NK-92 treated with Interleukin-12 subunit alpha and Interleukin-12 subunit beta, amount 100 ng/mL, for 24 hours (cell line): ENCODE measurements around the gene POLR1E.

Experiments used
- DNase-seq: peaks from one replicate; lab custom pipeline; 2025; lab: John Stamatoyannopoulos, UW

Gene POLR1E

DNA sequence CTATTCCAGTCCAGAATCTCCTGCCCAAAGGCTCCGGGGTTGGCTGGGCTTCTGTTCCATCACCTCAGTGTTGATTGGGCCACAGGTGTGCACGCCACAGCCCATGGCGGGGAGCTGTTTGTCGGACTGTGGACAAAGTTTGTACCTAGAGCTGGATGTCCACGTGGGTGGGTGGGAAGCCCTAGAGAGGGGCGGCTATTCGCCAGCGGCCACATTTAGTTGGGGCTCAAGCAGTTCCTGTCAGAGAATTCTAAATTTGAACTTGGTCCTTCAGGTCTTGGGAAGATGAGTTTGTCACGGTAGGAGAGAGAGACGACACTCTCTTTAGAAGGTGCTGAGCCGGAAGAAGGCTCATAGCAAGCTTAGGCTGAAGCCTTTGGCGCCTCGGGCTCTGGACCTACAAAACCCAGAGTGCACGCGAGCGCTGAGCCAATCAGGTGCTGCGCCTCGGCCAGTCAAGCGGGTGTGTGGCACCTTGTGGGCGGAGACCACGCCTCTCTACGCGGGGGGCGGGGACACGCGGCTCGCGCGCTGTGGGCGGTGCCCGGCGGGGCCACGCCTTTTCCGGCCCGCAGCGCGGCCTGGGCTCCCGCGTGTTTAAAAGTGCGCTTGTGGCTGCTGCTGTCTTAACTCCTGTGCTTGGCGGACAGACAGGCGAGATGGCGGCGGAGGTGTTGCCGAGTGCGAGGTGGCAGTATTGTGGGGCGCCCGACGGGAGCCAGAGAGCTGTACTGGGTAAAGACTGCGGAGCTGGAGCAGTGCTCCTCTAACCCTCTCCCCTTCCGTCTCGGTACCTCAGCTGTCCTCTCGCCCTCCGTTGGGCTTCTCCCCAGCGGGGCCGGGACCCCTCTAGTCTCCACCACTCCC is at the start of gene POLR1E:
Gene POLR1E, plus strand, starts transcription at position 560 of the 867 bp plus-strand sequence. Its CDS starts 100 bp downstream, at position 660.
- peak; percentile 96 for DNase-seq

DNA sequence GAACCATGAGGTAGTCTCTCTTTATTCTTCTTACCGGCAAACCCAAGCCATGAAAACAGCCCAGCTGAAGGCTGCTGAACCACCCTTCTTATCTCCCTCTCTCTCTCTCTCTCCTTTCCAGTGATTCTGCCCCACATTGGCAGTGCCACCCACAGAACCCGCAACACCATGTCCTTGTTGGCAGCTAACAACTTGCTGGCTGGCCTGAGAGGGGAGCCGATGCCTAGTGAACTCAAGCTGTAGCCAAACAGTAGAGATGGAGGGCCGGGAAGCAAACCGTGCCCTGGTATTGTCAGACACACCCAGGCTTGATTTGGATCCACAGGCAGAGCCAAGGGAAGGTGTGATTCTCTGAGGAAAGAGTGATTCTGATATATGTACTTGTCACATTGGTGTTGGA is 49.2 kb upstream of the POLR1E start:
- no peak for DNase-seq

DNA sequence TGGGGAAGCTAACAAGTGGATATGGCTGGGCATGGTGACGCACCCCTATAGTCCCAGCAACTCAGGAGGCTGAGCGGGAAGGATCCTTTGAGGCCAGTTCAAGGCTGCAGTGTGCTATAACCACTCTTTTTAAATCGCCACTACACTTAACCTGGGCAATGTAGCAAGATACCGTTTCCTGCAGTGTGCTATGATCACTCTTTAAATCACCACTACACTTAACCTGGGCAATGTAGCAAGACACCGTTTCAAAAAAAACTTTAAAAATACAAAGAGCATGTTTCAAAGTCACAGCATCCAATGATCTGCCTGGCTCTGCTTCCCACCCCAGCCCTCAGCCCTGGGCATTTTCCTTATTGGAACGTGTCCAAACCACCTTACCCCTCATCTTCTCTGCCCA is 48.7 kb upstream of the POLR1E start:
- DNase-seq: no peak

DNA sequence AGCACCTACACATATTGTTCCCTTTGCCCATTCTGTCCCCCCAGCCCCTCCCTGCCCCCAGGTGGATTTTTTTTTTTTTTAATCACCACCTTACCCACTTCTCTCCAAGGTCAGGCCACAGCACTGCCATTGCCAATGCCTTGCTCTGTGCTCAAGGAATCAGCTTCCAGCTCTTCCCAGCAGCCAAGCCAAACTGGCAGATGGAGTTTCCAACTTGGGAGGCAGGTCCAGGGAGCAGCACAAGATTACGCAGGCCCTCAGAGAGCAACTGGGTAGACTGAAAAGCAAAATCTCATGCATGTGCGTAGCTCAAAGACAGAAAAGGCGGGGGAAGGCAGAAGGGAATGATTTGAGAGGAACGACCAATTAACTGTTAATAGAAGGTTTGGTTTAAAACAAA is 48.1 kb upstream of the POLR1E start:
- DNase-seq: no peak

GRCh38 chr9:37438359-37438758 is 47.4 kb upstream of the POLR1E start:
- DNase-seq: no peak

GRCh38 chr9:37441776-37442370 is 43.9 kb upstream of the POLR1E start:
- DNase-seq: no peak

GRCh38 chr9:37442556-37442955 is 43.2 kb upstream of the POLR1E start:
- no peak for DNase-seq

- DNase-seq: no peak
Observed at GRCh38 chr9:37443566-37443965, 42.2 kb upstream of the POLR1E start.

DNA sequence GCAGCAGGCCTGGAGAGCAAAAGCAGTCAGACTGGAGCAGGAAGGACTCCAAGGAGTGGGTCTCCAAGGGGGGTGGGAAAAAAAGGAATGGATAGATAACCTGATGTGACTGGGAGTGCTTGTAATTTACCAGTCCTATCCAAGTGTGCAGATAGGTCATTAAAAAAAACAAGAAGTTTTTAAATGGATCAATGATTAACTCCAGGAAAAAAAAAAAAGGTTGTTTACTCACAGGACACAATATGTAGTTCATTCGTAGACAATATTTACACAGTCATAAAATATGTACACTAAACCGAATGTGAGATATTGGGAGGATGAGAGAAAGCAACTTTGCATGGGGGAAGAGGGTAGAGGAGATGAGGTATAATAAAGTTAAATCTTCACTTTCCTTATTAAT is 40.9 kb upstream of the POLR1E start:
- no peak for DNase-seq

DNA sequence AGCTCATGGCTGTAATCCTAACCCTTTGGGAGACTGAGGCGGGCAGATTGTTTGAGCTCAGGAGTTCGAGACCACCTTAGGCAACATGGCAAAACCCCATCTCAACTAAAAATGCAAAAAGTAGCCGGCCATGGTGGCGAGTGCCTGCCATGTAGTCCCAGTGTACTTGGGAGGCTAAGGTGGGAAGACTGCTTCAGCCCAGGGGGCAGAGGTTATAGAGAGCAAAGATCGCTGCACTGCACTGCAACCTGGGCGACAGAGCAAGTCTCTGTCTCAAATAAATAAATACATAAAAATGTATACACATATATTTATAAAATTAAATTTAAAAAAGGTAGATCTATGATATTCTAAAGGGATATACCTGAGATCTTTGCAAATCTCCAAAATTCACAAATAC is 39.9 kb upstream of the POLR1E start:
- no peak for DNase-seq

- no peak for DNase-seq
Observed at GRCh38 chr9:37446401-37446800, 39.3 kb upstream of the POLR1E start.

DNA sequence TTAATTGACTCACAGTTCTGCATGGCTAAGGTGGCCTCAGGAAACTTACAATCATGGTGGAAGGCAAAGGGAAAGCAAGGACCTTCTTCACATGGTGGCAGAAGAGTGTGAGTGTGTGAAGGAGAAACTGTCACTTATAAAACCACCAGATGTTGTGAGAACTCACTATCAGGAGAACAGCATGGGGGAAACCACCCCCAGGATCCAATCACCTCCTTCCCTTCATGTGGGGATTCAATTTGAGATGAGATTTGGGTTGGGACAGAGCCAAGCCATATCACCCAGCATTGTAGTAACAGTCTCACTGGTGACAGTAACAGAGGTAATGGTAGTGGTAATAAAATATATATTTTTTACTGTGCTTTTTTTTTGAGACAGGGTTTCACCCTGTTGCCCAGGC is 38.6 kb upstream of the POLR1E start:
- DNase-seq: no peak

- no peak for DNase-seq
Observed at GRCh38 chr9:37449862-37450632, 35.7 kb upstream of the POLR1E start.

DNA sequence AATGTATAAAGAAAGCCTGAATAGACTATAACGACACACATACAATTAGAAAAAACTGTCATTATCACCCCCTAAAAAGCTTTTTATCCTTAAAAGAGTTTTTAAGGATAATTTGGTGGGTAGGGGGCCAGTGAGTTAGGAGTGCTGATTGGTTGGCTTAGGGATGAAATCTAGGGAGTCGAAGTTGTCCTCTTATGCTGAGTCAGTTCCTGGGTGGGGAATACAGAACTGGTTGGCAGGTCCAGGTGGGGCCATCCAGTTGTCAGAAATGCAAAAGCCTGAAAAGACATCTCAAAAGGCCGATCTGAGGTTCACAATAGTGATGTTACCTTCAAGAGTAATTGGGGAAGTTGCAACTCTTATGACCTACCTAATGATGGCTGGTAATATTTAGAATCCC is 34.1 kb upstream of the POLR1E start:
- no peak for DNase-seq

DNA sequence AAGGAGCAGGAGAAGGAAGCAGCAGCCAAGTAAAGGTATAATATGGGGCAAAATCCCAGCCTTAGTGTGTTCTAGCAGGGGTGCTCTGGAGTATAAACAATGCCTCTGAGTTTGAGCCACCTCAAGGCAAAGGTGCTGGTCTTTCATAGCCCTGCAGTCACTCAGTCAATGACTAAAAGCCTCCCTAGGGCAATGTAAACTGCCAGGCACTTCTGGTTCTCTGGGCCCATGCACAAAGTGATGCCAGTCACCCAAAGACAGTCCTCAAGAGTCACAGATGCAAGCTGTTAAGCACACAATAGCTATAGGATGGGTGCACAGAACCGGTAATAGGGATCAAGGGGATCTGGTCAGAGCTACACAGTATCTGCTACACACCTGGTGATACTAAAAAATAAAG is 33.1 kb upstream of the POLR1E start:
- no peak for DNase-seq

GRCh38 chr9:37453827-37454226 is 31.9 kb upstream of the POLR1E start:
- no peak for DNase-seq

DNA sequence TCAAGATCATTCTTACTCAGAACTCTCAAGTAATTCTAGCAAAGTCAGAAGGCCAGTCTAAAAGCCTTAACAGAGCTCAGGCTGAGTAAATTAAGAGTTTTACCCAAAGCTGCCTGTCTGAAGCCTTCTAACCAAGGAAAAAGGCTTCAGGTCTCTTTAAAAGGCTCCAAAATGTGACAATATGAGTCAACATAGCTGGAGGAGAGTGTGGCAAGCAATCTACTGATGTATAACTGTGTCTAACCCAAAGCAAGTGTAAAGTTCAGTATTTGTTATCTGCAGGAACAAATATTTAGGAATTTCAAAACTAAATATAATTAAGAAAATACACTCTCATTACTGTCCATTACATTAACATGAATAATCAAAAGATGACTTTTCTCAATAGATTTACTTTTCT is 31.5 kb upstream of the POLR1E start:
- no peak for DNase-seq

DNA sequence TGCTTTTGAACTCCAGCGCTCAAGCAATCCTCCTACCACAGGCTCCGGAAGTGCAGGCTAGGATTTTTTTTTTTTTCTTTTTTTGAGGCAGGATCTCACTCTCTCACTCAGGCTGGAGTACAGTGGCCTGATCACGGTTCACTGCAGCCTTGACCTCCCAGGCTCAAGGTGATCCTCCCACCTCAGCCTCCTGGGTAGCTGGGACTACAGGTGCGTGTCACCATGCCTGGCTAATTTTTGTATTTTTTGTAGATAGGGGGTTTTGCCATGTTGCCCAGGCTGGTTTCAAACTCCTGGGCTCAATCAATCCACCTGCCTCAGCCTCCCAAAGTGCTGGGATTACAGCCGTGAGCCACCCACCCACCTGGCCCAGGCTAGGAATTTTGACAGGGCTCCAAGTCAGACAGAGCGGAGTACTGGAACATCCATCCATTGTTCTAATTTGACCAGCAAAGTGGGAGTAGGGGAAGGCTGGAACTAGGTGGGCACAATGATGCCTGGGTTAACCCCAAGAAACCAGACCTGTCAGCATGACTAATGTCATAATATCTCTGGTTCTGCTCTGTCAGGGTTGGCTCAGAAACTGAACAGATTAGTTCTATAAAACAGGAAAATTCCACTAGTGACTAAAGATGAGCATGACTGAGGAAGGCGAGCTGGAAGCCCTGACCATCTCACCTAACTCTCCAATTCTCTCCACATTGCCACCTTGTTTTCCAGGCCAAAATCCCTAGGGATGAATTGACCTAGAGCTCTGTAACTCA is 29.7 kb upstream of the POLR1E start:
- no peak for DNase-seq

DNA sequence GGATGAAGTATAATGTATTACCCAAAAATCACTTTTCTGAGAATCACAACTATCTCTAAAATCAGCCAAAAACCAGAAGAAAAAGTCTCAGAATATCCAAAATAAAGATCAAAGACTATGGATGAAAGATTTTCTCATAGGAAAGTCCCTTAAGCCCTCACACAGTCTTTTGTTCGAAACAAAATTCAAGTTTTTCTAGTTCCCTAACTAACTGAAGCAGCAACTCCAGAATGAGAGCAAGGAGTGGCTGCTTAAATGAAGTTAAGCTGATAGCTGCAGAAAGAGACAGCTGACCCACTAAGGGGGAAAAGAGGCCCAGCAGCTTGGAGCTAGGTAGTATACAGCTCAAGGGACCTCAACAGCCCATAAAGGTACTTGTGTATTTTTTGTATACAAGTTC is 28.9 kb upstream of the POLR1E start:
- no peak for DNase-seq

DNA sequence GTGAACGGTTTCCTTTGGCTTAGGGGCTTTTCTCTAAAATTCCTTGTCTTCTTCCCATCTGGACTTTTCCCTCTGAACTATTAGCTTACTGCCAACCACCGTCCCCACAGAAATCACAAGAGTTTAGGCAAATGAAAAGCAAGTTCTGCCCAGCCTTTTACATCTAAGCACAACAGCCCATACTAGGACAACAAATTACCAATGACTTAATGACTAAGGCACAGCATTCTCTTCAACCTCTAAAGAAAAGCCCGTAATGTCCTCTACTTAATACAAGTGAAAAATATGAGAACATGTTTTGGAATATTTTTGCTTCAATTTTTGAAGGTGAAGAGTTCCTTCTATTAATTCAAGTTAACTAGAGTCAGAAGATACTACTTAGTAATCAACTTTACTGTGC is 21.7 kb upstream of the POLR1E start:
- DNase-seq: no peak

DNA sequence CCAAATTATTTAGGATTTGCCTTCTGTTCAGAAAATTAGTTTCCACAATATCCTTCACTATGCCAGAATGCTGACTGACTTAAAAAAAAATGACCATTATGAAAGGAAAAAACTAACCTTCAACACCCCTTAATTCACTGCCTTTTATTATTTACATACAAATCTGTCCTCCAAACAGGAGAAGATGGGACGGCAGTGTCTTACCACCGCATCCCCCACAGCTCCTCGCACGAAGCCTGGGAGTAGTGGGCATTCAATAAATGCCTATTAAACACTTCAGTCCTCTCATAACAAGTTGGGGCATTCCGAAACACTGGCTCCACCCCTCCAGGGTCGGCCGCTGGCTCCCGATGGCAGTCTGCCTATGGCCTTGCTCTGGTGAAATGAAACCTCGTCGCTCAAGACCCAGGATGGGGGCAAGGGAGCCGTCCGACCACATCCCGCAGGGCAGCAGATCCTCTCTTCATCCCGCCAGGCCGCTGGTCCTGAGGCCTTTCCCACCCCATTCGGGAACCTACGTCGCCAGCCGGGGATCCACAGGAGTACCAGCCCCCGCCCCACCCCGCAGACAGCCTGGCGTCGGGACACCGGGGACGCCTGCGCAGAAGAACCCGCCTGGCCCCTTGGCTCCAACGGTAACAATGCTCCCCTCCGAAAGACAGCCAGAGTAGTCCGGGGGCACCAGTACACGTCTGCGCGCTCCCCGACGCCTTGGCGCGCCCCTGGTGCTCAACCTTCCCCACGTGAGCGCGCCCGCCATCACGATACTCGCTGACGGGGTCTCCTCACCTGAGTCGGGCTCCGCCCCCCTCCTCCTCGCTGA is 21.1 kb upstream of the POLR1E start:
- peak; percentile 81 for DNase-seq
